NCI-H1048 (cell line): ENCODE data around the gene CHST11.

Source experiments
- DNase-seq: peaks from one replicate; lab custom pipeline; 2025; lab: John Stamatoyannopoulos, UW

CHST11 gene

GRCh38 chr12:104456417-104456949 lies at the start of gene CHST11:
TSS of gene CHST11 (plus strand) at chr12:104456948.
- no peak for DNase-seq

DNA sequence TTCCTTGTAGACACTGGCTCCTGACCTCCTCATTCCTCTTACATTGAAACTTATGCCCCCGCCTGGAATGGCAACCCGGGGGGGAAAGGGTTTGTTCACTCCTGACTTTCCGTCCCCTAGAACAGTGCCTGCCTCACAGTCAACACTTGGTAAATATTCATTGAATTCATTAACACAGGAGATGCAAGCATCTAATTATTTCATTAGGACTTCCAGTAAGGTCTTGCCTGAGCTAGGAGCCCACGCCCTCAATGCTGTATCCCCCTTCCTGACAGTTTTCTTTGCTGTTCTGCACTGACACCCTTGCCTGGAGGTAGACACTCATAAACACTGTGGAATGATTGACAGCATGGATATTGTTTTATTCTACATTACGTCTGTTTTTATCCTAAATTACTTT lies 49.3 kb upstream of the CHST11 start:
- DNase-seq: no peak

GRCh38 chr12:104407922-104408321 lies 48.8 kb upstream of the CHST11 start:
- DNase-seq: no peak

DNA sequence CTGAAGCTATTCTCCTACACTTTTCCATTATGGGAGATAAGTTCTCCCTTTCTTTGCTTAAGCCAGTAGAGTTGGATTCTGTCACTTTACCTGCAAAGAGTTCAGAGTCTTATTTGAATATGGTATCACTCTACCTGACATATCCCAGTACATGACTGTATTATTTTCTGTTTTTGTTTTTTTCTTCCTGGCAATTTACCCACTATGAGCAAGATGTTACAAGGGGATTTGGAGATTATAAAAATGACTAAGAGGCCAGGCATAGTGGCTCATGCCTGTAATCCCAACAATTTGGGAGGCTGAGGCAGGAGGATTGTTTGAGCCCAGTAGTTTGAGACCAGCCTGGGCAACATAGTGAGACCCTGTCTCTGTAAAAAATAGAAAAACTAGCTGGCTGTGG lies 46.4 kb upstream of the CHST11 start:
- no peak for DNase-seq

DNA sequence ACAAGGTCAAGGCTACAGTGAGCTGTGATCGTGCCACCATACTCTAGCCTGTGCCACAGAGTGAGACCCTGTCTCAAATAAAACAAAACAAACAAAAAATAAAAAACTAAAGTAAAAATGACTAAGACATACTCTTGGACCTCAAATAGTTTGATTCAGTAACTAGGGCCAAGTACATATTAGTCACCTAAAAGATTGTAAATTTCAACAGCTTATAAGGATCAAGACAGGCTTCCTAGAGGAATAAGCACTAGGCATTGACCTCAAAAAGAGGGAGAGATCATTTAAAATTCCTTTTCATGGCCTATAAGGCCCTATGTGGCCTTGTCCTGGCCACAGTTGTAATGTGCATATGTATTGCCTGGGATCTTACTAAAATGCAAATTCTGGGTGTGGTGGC lies 46.0 kb upstream of the CHST11 start:
- DNase-seq: no peak

DNA sequence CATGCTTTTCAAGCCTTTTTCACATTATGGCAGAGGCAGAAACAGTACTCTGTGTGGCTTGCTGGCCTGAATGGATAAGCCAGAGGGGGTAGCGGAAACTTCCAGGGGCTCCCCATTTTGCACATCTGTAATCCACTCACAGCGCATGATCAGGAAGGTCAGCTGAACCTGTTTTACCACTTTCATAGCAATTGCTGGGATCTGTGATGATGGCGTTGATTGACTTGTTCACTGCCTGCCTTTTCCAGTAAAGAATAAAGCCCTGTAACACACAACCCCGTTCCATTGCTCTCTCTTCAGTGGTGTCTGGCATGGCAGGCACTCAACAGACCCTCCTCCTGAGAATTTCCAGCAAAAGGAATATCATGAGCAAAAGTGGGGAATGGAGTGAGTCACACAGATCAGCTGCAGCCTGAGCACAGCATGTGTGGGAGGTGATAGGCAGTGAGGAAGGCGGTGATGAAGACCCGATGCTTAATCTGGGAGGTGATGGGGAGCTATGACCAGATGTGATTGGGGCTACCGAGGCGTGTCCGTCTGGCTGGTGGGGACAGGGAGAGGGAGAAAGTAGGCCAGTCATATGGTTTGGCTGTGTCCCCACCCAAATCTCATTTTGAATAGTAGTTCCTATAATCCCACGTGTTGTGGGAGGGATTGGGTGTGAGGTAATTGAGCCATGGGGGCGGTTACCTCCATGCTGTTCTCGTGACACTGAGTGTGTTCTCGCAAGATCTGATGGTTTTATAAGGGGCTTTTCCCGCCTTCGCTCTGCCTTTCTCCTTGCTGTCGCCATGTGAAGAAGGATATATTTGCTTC lies 44.7 kb upstream of the CHST11 start:
- no peak for DNase-seq

- DNase-seq: no peak
Observed at GRCh38 chr12:104412681-104413080, 44.1 kb upstream of the CHST11 start.

- DNase-seq: no peak
Observed at GRCh38 chr12:104413330-104413729, 43.4 kb upstream of the CHST11 start.

DNA sequence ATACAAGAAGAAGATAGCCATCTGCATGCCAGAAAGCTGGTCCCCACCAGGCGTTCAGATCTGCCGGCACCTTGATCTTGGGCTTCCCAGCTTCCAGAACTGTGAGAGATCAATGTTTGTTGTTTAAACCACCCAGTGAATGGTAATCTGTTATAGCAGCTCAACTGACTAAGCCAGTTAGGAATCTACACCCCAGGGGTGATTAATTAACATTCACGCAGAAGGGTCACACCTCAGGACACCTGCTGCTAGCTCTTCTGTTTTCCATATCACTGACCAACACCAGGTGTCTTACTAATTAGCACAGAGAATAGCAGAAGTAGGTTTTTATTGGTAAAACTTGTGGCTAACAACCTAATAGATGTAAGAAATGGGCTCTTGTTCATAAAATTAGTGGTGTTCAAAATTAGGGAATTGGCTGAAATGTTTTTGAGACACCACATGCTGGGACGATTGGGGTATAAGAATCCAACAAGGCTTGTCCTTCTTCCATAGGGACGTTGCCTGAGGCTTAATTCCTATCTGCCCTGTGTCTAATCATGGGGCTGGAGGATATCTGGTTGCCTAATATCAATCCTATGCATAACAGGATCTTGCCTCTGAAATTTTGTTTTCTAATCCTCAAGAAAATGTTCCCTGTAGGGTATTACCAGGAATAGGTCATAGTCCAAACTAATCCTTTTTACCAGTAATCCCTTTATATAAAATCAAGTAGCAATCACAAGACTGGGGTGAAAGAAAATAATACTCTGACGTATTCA lies 42.0 kb upstream of the CHST11 start:
- DNase-seq: no peak

GRCh38 chr12:104415342-104415980 lies 41.3 kb upstream of the CHST11 start:
- no peak for DNase-seq

- no peak for DNase-seq
Observed at GRCh38 chr12:104416136-104416535, 40.6 kb upstream of the CHST11 start.

DNA sequence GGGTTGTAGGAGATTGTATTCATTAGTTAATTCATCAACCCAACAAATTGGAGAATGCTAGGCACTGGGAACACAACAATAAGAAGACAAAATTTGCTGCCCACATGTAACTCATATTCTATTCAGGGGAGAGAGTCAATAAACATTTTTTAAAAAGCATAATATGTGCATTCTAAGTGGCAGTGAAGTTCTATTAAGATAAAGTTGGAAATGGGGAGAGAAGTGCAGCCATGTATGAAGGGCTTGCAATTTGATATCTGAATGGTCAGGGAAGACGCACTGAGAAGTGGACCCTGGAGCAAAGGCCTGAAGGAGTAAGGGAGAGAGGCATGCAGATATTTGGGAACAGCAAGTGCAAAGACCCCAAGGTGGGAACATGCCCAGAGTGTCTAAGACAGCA lies 40.2 kb upstream of the CHST11 start:
- DNase-seq: no peak

DNA sequence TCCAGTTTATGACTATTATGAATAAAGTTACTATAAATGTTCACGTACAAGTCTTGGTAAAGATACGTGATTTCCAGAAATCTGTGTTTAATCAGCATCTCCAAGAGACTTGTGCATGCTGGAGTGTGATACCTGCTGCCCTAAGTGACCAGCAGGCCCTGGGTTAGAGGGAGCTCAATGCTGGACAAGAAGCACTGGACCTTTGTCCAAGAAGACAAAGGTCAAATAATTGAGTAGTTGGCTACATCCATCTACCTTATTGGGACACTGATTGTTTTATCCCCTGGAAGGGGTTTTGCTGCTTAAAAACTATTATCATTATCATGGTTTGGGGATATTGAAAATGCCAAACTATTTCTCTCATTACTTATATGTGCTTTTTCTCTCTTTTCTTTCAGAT lies 37.0 kb upstream of the CHST11 start:
- DNase-seq: no peak

GRCh38 chr12:104420868-104421267 lies 35.9 kb upstream of the CHST11 start:
- DNase-seq: no peak

DNA sequence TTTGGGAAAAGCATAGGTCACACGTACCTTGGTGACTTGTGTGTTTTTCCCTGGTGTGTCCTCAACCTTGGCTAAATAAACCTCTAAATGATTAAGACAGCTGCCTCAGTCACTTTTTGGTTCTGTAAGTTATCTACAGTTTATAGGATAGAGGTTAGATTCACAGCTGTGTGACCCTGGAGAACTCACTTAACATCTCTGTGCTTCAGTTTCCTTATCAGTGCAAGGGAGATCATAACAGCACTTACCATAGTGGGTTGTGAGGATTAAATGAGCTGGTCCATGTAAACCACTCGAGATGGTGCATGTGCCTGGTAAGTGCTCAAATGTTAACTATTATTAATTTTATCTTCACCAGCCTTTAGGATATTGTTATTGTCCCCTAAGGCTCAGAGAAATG lies 35.4 kb upstream of the CHST11 start:
- DNase-seq: no peak

- DNase-seq: no peak
Observed at GRCh38 chr12:104422441-104422840, 34.3 kb upstream of the CHST11 start.

GRCh38 chr12:104423273-104423672 lies 33.5 kb upstream of the CHST11 start:
- no peak for DNase-seq

DNA sequence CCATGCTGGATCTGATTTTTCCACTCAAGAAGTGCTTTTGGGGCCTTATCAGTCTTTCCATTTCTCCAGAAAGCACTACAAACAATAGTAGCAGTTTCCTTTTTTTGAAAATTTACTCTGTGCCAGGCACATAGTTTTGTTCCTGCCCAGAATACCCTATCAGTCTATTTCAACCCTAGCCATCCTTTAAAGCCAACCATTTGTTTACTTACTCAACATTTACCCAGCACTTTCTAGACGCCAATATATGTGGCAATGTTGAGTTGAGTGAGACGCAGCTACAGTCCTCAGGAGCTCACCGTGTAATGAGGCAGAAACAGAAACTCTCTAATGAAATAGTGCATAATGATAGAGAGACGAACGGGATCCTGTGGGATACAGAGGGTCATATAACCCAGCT lies 32.9 kb upstream of the CHST11 start:
- DNase-seq: no peak

DNA sequence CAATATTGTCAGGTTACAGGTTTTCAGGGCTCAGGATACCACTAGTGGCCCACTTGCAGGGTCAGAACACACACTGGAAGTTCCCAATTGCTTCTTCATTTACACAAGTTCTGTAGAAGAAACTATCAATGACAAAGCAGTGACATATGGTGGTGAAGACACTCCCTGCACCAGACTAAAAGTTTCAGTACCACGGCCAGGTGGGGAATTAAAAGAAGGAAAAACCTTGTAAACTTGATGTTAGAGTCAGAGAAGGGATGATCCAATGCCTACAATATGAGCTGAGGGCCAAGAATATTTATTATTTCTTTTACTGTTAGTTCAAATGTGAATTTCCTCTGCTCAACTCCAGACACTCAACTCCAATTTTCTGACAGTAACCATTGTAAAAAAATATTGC lies 31.8 kb upstream of the CHST11 start:
- no peak for DNase-seq

GRCh38 chr12:104425614-104426013 lies 31.1 kb upstream of the CHST11 start:
- DNase-seq: no peak

DNA sequence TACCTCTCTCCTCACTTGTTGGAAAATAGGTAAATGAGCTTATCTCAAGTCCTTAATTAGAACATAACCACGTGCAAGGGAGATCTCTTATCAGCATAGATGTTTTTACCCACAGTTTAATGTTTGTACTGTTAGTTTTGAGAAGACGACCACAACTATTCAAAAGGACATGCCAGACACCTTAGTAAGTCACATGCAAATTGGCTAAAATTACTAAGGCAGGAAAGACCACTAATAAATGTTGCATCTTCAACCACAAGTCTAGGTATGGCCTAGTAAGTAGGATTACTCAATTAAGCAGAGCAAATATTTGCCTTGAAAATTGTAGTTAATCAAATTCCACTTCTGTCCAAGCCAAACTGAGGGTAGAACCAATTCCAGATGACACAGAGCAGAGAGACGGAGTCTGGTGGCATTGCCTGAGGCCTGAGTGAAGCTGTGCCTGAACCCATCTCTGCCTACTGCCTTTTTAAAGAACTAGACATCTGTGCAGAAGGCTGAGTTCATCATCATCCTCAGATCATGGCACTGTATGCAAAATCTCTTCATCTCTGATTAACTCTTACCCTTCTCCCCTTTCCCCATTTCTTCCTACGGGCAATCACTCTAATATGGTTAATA lies 29.7 kb upstream of the CHST11 start:
- peak; percentile 7 for DNase-seq

- DNase-seq: no peak
Observed at GRCh38 chr12:104427547-104427938, 29.2 kb upstream of the CHST11 start.
